ENCODE data around the gene PCDHGA1.

PCDHGA1 gene

GRCh38 chr5:141513627-141514329, 183.5 kb downstream of the PCDHGA1 start:
- no peak for TF ChIP-seq CTCF (IDR thresholded peaks at IDR 0.05)
- DNase-seq (ENCODE audit: low spot score): peak; percentile 91
- Histone ChIP-seq H3K4me3 (peak overlapping the region; percentile 82), H3K27ac (peak overlapping the region; percentile 94 to 96)

GRCh38 chr5:141514330-141515133, 184.2 kb downstream of the PCDHGA1 start:
- no peak for DNase-seq (ENCODE audit: low spot score)
- Histone ChIP-seq H3K4me3 (peak overlapping the region; percentile 82), H3K27ac (peak overlapping the region; percentile 94 to 96)
- no peak for TF ChIP-seq CTCF (IDR thresholded peaks at IDR 0.05)

- Histone ChIP-seq H3K4me3 (no peak overlapping the region), H3K27ac (peak overlapping the region; percentile 94 to 96)
- TF ChIP-seq CTCF (IDR thresholded peaks at IDR 0.05): no peak
- no peak for DNase-seq (ENCODE audit: low spot score)
These were observed 184.8 kb downstream of the PCDHGA1 start for GRCh38 chr5:141515141-141515540.

GRCh38 chr5:141515946-141516671, 185.8 kb downstream of the PCDHGA1 start:
- no peak for TF ChIP-seq CTCF (IDR thresholded peaks at IDR 0.05)
- peak overlapping the region; percentile 76 to 94 for H3K27ac ChIP-seq
- H3K4me3 ChIP-seq: no peak overlapping the region
- peak; percentile 67 for DNase-seq (ENCODE audit: low spot score)

- no peak for TF ChIP-seq CTCF (IDR thresholded peaks at IDR 0.05)
- no peak for DNase-seq (ENCODE audit: low spot score)
- Histone ChIP-seq H3K4me3 (no peak overlapping the region), H3K27ac (peak overlapping the region; percentile 76 to 94)
These were observed 186.3 kb downstream of the PCDHGA1 start for GRCh38 chr5:141516672-141517025.

GRCh38 chr5:141517312-141517711, 187.0 kb downstream of the PCDHGA1 start:
- DNase-seq (ENCODE audit: low spot score): no peak
- H3K4me3 ChIP-seq: no peak overlapping the region
- no peak for TF ChIP-seq CTCF (IDR thresholded peaks at IDR 0.05)
- peak overlapping the region in 1 of 2 donors; percentile 28 for H3K27ac ChIP-seq

Measured in coronary artery (tissue), 2 donors.